HCT116 (cell line): ENCODE results near the gene TMEM135. TPM values are rescaled to one million over a fixed set of nuclear protein-coding genes. Genes with fewer than 3 reads are reported as not detected.
A peak's percentile ranks its signal among the peaks of the same experiment; 100 is the strongest.

ENCODE experiments used
- ATAC-seq: fragments of 200-7000 bp; cut with Tn5 transposase; 2 replicates; pipeline ENCODE4 v1.9.1; 2020; ENCODE audit warnings: mild to moderate bottlenecking, moderate library complexity
- BruUV-seq: library from RNA; stranded (reverse); fragments of 400-500 nt; replicated peaks from 2 replicates; lab custom pipeline; 2021; lab: Mats Ljungman, UMichigan
- CTCF ChIA-PET: fragments of 300-600 bp; sonication (Branson Sonifier 250); formaldehyde crosslinking; loops from one replicate; lab custom pipeline; 2021; ENCODE audit warnings: antibody characterized with exemption; lab: Charles Lee
- POLR2A ChIA-PET: fragments of 300-600, 350-600 bp; sonication (Branson Sonifier 250); formaldehyde crosslinking; loops from one replicate; lab custom pipeline; 2021; ENCODE audit warnings: antibody characterized with exemption; lab: Charles Lee
- RAD21 ChIA-PET, 2 experiments: fragments of 300-600 bp; sonication (Branson Sonifier 250); formaldehyde crosslinking; loops; one replicate each; lab custom pipeline; 2023; ENCODE audit warnings: low total read pairs in 2 of 2; ENCODE audit not compliant: uncharacterized antibody in 2 of 2, unreplicated experiment in 2 of 2, low non-redundant PET in 1 of 2; lab: Charles Lee
- DNase-seq: peaks from one replicate; pipeline ENCODE4 v3.0.0-alpha.2; 2010; ENCODE audit warnings: low read depth, low spot score
- H2AFZ ChIP-seq: fragments of 200-600 bp; shearing (Covaris generic), sonication (generic); 2 replicates; pipeline ENCODE4 v1.6.1; 2017; ENCODE audit warnings: low read depth, mixed run types, mixed read lengths, antibody characterized with exemption, low read length; ENCODE audit not compliant: poor library complexity, severe bottlenecking
- H3K27ac ChIP-seq: 2 replicates; pipeline ENCODE4 v1.5.1; 2012; ENCODE audit warnings: low read depth, low read length
- H3K27me3 ChIP-seq: fragments of 200-600 bp; sonication (generic); 2 replicates; pipeline ENCODE4 v1.6.1; 2016; ENCODE audit warnings: mixed run types, low read length, mixed read lengths; ENCODE audit not compliant: insufficient read depth
- H3K36me3 ChIP-seq, 2 experiments: fragments of 200-500 bp in 1 of 2; fragments of 200-600 bp in 1 of 2; sonication (Bioruptor generic) in 1 of 2; sonication (generic) in 1 of 2; 2 replicates each; pipeline versions ENCODE4 v1.5.1 to v1.6.1; 2014 to 2016; ENCODE audit warnings: low read length in 2 of 2, inconsistent platforms in 1 of 2, mixed read lengths in 1 of 2, mixed run types in 1 of 2; ENCODE audit not compliant: insufficient read depth in 2 of 2, control insufficient read depth in 1 of 2
- H3K4me1 ChIP-seq, 2 experiments: fragments of 200-600 bp in 1 of 2; sonication (generic) in 1 of 2; 2 replicates each; pipeline versions ENCODE4 v1.5.1 to v1.6.1; 2012 to 2017; ENCODE audit warnings: low read length in 2 of 2, inconsistent platforms in 1 of 2, mild to moderate bottlenecking in 1 of 2, mixed read lengths in 1 of 2, mixed run types in 1 of 2, moderate library complexity in 1 of 2; ENCODE audit not compliant: insufficient read depth in 2 of 2, control insufficient read depth in 1 of 2
- H3K4me2 ChIP-seq: fragments of 200-600 bp; sonication (generic); 2 replicates; pipeline ENCODE4 v1.6.1; 2017; ENCODE audit warnings: mixed run types, low read length, mixed read lengths
- H3K4me3 ChIP-seq, 2 experiments: fragments of 200-600 bp in 1 of 2; sonication (generic) in 1 of 2; replicated peaks in 1 of 2; 2 replicates each; pipeline ENCODE4 v1.5.1; 2011 to 2016; ENCODE audit warnings: low read length in 2 of 2, control low read depth in 1 of 2, low read depth in 1 of 2, mild to moderate bottlenecking in 1 of 2, mixed read lengths in 1 of 2, mixed run types in 1 of 2
- H3K79me2 ChIP-seq: fragments of 200-600 bp; sonication (generic); 2 replicates; pipeline ENCODE4 v1.6.1; 2017; ENCODE audit warnings: mild to moderate bottlenecking, mixed run types, low read length, moderate library complexity, mixed read lengths; ENCODE audit not compliant: insufficient read depth
- H3K9ac ChIP-seq: fragments of 200-600 bp; sonication (generic); 2 replicates; pipeline ENCODE4 v1.6.1; 2016; ENCODE audit warnings: low read length, mixed read lengths
- H3K9me2 ChIP-seq: fragments of 200-600 bp; sonication (generic), shearing (Covaris generic); 2 replicates; pipeline ENCODE4 v1.6.1; 2017; ENCODE audit warnings: mixed run types, mild to moderate bottlenecking, moderate library complexity; ENCODE audit not compliant: insufficient read depth
- H3K9me3 ChIP-seq, 2 experiments: fragments of 200-500 bp in 1 of 2; fragments of 200-600 bp in 1 of 2; sonication (Bioruptor generic) in 1 of 2; sonication (generic) in 1 of 2; 2 replicates each; pipeline ENCODE4 v1.6.1; 2014 to 2017; ENCODE audit warnings: low read length in 2 of 2, mixed read lengths in 2 of 2, inconsistent platforms in 1 of 2, low read depth in 1 of 2, mild to moderate bottlenecking in 1 of 2, mixed run types in 1 of 2, moderate library complexity in 1 of 2; ENCODE audit not compliant: control insufficient read depth in 1 of 2, insufficient read depth in 1 of 2
- H4K20me1 ChIP-seq: fragments of 200-600 bp; sonication (generic), shearing (Covaris generic); 2 replicates; pipeline ENCODE4 v1.6.1; 2017; ENCODE audit warnings: mixed run types, mild to moderate bottlenecking, moderate library complexity; ENCODE audit not compliant: insufficient read depth
- ATF3 ChIP-seq: IDR thresholded peaks from 2 replicates; pipeline ENCODE4 v1.6.1; 2012
- CBX3 ChIP-seq: IDR thresholded peaks from 2 replicates; pipeline ENCODE4 v1.6.1; 2012; ENCODE audit warnings: low read depth
- CEBPB ChIP-seq: IDR thresholded peaks from 2 replicates; pipeline ENCODE4 v1.6.1; 2012; ENCODE audit warnings: low read depth
- CTCF ChIP-seq, 3 experiments: fragments of 200-600 bp in 1 of 3; sonication (generic) in 1 of 3; IDR thresholded peaks in 2 of 3; conservative IDR thresholded peaks in 1 of 3; 2 replicates each; pipeline ENCODE4 v1.5.1; 2012 to 2017; ENCODE audit warnings: low read depth in 2 of 3, low read length in 2 of 3, antibody characterized with exemption in 1 of 3, borderline replicate concordance in 1 of 3, control low read depth in 1 of 3, mild to moderate bottlenecking in 1 of 3, mixed read lengths in 1 of 3, mixed run types in 1 of 3, moderate library complexity in 1 of 3; ENCODE audit not compliant: insufficient read depth in 1 of 3
- ELF1 ChIP-seq: IDR thresholded peaks from 2 replicates; pipeline ENCODE4 v1.6.1; 2012; ENCODE audit warnings: low read depth, borderline replicate concordance
- EZH2 ChIP-seq: fragments of 200-600 bp; sonication (generic); IDR thresholded peaks from 2 replicates; pipeline ENCODE4 v1.6.1; 2017; ENCODE audit warnings: antibody characterized with exemption, mixed run types
- JUND ChIP-seq: IDR thresholded peaks from 2 replicates; pipeline ENCODE4 v1.6.1; 2012
- MAX ChIP-seq: IDR thresholded peaks from 2 replicates; pipeline ENCODE4 v1.6.1; 2012
- RAD21 ChIP-seq: IDR thresholded peaks from 2 replicates; pipeline ENCODE4 v1.6.1; 2012; ENCODE audit warnings: low read depth, mild to moderate bottlenecking
- TCF7L2 ChIP-seq: IDR thresholded peaks from 2 replicates; pipeline ENCODE4 v1.7.0; 2011; ENCODE audit warnings: borderline replicate concordance, inconsistent platforms; ENCODE audit not compliant: insufficient read depth, insufficient read length; ENCODE audit errors: extremely low read depth
- YY1 ChIP-seq: IDR thresholded peaks from 2 replicates; pipeline ENCODE4 v1.6.1; 2011; ENCODE audit warnings: low read length, low read depth, moderate library complexity, mild to moderate bottlenecking; ENCODE audit not compliant: insufficient replicate concordance; ENCODE audit errors: extremely low read depth
- ZBTB33 ChIP-seq: IDR thresholded peaks from 2 replicates; pipeline ENCODE4 v1.6.1; 2011; ENCODE audit warnings: mild to moderate bottlenecking, low read length, moderate library complexity; ENCODE audit not compliant: insufficient replicate concordance; ENCODE audit errors: extremely low read depth
- ZFX ChIP-seq: fragments of 450-650 bp; IDR thresholded peaks from 2 replicates; pipeline ENCODE4 v1.6.1; 2017
- intact Hi-C: fragments of 100-400 bp; cut with micrococcal nuclease; formaldehyde crosslinking; loops from 2 replicates; pipeline ENCODE4 v1.10.0; 2022
- total RNA-seq: library from RNA; stranded (reverse); gene quantifications from one replicate; pipeline ENCODE4 v1.2.1, GENCODE V29; 2021; ENCODE audit not compliant: unreplicated experiment

Gene TMEM135
- total RNA-seq, 1 experiment from 2014 or later = 50.6 TPM

- no peaks in the 10 kb centered on the region for H3K79me2 ChIP-seq
- POLR2A ChIA-PET = no interaction called here
- no peak overlapping the region for H3K4me2 ChIP-seq
- no peaks in the 10 kb centered on the region for H3K4me1 ChIP-seq
- no peaks in the 10 kb centered on the region for H3K9me3 ChIP-seq
- H3K27me3 ChIP-seq = no peaks in the 10 kb centered on the region
- H3K9me2 ChIP-seq = no peaks in the 10 kb centered on the region
- no peak for DNase-seq
- H3K27ac ChIP-seq = no peak overlapping the region
- no peak overlapping the region for H2AFZ ChIP-seq
- TF ChIP-seq CBX3 (no peak), RAD21 (peak; percentile 45), EZH2 (no peak), ATF3 (no peak), ZBTB33 (no peak), ELF1 (no peak), ZFX (no peak), TCF7L2 (no peak), MAX (no peak), CEBPB (no peak), JUND (no peak), CTCF (IDR thresholded peaks at IDR 0.05 in 2 of 3, conservative IDR thresholded peaks at IDR 0.05 in 1 of 3; ENCODE audit: borderline replicate concordance in 1 of 3, insufficient read depth in 1 of 3, low read depth in 2 of 3, low read length in 2 of 3) (peak in 1 of 3 experiments; percentile 31; a peak in 2 of 6 replicates), YY1 (no peak)
- CTCF ChIA-PET = interaction anchor here (1.0 kb wide), 1 partner anchor 343 kb away, joined by 5 read pairs; no protein-coding TSS in a partner anchor
- no peak overlapping the region for H3K4me3 ChIP-seq
- no peak overlapping the region for H3K9ac ChIP-seq
- no peaks in the 10 kb centered on the region for H3K36me3 ChIP-seq
- RAD21 ChIA-PET = no interaction called here
- H4K20me1 ChIP-seq = no peaks in the 10 kb centered on the region
- BruUV-seq = no TSS peak
- no peak for ATAC-seq
- intact Hi-C loops = no loop called here
Observed at GRCh38 chr11:87281496-87281895, 243.8 kb downstream of the TMEM135 start.
